GM21526 (cell line): ENCODE measurements around the gene CTNND1.
"Not testable (repeated sequence)": the region's sequence is repeated elsewhere in the genome, so short reads cannot be mapped to it uniquely, and the experiment has no call there.

ENCODE experiments used
- ATAC-seq: cut with Tn5 transposase; IDR thresholded peaks from one replicate; pipeline ENCODE4 v1.9.1; 2021; ENCODE audit warnings: moderate library complexity; ENCODE audit not compliant: unreplicated experiment, low FRiP score

The CTNND1 gene

DNA sequence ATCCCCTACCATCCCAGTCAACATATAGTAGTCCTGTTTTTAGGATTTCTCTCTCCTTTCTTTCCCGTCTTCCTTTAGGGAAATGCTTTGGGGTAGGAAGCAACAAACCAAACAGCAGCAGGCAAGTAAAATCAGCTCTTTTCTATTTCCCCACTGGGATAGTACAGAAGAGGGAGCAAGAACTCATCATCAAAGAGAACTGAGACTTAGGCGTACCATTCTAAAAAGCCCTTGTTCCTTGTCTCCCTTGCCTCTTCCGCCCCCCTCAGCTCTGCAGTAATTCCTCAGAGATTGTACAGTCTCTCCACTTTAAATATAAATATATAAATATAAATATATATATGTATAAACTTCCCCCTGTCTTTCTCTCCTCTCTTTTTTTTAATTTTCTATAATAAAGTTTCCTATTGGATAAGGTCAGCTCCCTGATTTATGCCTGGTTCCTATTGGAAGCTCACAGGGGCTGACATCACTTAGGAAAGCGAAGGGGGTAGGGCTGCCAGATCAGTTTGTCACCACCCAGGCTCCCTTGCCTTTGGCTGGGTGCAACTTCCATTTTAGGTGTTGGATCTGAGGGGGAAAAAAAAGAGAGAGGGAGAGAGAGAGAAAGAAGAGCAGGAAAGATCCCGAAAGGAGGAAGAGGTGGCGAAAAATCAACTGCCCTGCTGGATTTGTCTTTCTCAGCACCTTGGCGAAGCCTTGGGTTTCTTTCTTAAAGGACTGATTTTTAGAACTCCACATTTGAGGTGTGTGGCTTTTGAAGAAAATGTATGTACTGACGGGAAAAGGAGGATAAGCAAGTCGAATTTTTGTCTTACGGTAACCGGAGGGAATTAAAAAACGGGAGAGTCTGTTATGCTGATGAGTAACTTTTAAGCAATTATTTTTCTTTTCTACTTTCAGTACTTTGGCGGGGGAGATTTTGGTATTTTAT is at the start of gene CTNND1:
CTNND1 (plus strand) TSS at position 502 of the 934 bp plus-strand sequence. CDS start 29,677 bp downstream, outside the sequence.
- no peak for ATAC-seq

- peak; percentile 92 for ATAC-seq
These were observed 49.1 kb upstream of the CTNND1 start, which contains the start of gene TMX2 for GRCh38 chr11:57712256-57713150. Gene TMX2 (plus strand): TSS chr11:57712593. CDS start chr11:57712619, 26 bp downstream.

GRCh38 chr11:57713835-57714234 is 47.8 kb upstream of the CTNND1 start:
- ATAC-seq, result no peak

DNA sequence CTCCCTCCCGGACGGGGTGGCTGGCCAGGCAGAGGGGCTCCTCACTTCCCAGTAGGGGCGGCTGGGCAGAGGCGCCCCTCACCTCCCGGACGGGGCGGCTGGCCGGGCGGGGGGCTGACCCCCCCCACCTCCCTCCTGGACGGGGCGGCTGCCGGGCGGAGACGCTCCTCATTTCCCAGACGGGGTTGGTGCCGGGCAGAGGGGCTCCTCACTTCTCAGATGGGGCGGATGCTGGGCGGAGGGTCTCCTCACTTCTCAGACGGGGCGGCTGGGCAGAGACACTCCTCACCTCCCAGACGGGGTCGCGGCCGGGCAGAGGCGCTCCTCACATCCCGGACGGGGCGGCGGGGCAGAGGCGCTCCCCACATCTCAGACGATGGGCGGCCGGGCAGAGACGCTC is 44.9 kb upstream of the CTNND1 start:
- ATAC-seq, result not testable (repeated sequence)

- ATAC-seq, result no peak
These were observed 34.4 kb upstream of the CTNND1 start for GRCh38 chr11:57727185-57727584.

GRCh38 chr11:57728829-57729228 is 32.8 kb upstream of the CTNND1 start:
- no peak for ATAC-seq

DNA sequence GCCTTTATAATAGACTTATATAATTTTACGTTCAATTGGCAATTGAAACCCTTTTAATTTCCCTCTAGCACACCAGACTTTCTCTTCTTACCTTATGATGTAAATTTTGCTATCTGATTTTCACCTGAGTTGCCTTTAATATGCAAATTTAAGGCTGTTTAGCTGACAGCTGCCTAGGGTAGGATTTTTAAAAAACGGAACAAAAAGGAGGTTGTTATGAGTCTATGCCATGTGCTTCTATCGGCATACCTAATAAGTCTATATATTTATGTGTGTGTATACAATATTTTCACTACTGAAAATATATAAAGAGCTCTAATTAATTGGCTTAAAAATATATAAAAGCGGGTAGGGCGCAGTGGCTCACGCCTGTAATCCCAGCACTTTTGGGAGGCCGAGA is 32.1 kb upstream of the CTNND1 start:
- ATAC-seq, result no peak

DNA sequence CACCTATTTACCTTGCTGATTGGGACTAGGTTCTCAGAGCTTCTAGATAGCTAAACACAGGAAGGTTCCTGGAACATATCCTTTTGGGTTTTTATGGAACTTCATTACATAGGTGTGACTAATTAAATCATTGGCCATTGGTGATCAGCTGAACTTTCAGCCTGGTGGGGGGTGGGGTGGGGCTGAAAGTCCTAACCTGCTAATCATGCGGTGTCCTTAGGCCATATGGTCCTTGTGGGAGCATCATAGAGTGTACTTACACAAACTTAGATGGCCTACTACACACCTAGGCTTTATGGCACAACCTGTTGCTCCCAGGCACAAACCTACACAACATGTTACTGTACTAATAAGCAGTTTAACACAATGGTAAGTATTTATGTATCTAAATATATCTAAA is 28.9 kb upstream of the CTNND1 start:
- no peak for ATAC-seq

- no peak for ATAC-seq
These were observed 25.8 kb upstream of the CTNND1 start for GRCh38 chr11:57735619-57736298.

DNA sequence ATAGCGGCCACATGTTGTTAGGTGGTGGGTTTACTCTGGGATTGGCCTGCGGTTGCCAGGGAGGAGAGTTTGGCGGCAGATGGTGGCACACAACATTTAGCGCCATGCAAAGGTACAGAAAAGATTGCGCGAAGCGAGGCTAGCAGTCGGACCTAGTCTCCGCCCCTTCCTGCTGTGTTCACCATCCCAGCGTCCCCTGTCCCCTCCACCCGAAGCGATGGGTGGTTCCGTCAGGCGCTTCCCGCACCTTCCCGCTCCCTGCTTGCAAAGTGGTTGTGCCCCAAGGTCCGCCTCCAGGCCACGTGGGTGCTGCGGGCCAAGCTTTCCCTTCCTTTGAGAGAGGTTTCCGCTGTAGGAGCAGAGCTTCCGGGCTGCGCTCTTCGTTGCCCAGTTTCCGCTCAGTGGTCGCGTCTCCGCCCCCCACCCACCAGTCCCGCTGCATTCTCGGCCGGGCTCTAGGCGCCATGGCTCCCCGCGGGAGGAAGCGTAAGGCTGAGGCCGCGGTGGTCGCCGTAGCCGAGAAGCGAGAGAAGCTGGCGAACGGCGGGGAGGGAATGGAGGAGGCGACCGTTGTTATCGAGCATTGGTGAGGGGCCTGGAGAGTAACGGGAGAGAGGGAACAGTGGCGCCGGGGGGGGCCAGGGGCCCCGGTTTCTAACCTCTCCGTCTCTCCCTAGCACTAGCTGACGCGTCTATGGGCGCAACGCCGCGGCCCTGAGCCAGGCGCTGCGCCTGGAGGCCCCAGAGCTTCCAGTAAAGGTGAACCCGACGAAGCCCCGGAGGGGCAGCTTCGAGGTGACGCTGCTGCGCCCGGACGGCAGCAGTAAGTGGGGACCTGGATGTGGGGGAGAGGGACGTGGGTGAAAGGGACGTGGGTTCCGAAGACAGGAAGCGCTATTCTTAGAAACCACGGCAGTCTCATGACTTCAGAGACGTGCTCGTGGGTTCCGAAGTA is 20.2 kb upstream of the CTNND1 start, which contains the start of gene SELENOH:
SELENOH (plus strand) TSS at position 360 of the 955 bp plus-strand sequence; CDS start at position 465, 105 bp downstream.
- peak; percentile 86 for ATAC-seq

GRCh38 chr11:57742087-57742452 is 19.5 kb upstream of the CTNND1 start:
- no peak for ATAC-seq

DNA sequence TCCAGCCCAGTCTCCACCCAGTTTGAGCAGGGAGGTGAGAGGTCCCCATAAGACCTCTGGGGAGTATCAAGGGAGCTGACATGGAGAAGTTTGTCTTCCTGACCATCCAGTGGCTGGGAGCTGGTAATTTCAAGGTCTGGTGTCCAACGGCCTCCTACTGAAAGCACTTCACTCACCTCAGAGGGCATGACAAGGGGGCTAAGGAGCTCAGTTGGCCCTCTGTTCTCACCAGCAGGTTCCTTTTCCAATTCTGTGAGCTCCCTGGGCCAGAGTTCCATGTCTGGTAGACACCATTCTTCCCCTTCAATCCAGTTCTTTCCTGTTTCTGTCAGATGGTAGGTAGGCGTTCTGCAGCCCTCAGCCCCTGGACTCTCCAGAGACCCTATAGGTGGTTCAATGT is 17.2 kb upstream of the CTNND1 start:
- ATAC-seq, result no peak

GRCh38 chr11:57745206-57745605 is 16.4 kb upstream of the CTNND1 start:
- no peak for ATAC-seq

GRCh38 chr11:57746920-57747319 is 14.7 kb upstream of the CTNND1 start:
- no peak for ATAC-seq

GRCh38 chr11:57751176-57751575 is 10.4 kb upstream of the CTNND1 start:
- no peak for ATAC-seq

GRCh38 chr11:57751676-57752253 is 9.8 kb upstream of the CTNND1 start, which contains the start of gene BTBD18:
Gene BTBD18 (minus strand): TSS chr11:57751819. CDS start chr11:57751188, 631 bp downstream.
- no peak for ATAC-seq

GRCh38 chr11:57752954-57753353 is 8.6 kb upstream of the CTNND1 start:
- ATAC-seq, result no peak

DNA sequence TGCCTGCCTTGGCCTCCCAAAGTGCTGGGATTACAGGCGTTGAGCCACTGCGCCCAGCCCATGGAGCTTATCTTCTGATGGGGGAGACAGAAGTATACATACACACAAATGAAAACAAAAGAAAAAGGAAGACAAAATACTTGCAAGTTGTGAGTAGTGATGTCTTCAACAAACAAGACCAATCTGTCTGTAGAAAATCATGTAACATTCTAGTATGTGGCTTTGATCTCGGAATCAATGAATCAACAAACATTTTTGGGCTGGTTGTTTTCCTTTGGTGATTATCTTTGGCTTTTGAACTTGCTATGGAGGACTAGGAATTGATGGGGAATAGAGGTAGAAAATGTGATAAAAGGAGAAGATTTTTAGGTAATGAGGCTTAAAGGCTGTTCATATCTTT is 3.4 kb upstream of the CTNND1 start:
- ATAC-seq, result no peak
